NCI-H2081 (cell line): ENCODE data around the gene TMEM100.

Source experiments
- DNase-seq, 2 experiments: peaks; one replicate each; lab custom pipeline; 2025; lab: John Stamatoyannopoulos, UW

Gene TMEM100

GRCh38 chr17:55722742-55723487, at the start of gene TMEM100:
Gene TMEM100, minus strand, starts transcription at chr17:55722864. Its CDS starts 1,794 bp downstream, at chr17:55721070.
- no peak for DNase-seq

GRCh38 chr17:55772086-55772485, 49.4 kb upstream of the TMEM100 start:
- DNase-seq: no peak

GRCh38 chr17:55770196-55770870, 47.7 kb upstream of the TMEM100 start:
- peak; percentile 57 to 62 for DNase-seq

GRCh38 chr17:55769625-55770000, 46.9 kb upstream of the TMEM100 start:
- no peak for DNase-seq

- DNase-seq: no peak
Measured at GRCh38 chr17:55768936-55769624, 46.4 kb upstream of the TMEM100 start.

- DNase-seq: no peak
Measured at GRCh38 chr17:55765472-55765871, 42.8 kb upstream of the TMEM100 start.

GRCh38 chr17:55764610-55765009, 41.9 kb upstream of the TMEM100 start:
- DNase-seq: no peak

- no peak for DNase-seq
Measured at GRCh38 chr17:55763856-55764255, 41.2 kb upstream of the TMEM100 start.

- no peak for DNase-seq
Measured at GRCh38 chr17:55762086-55762858, 39.6 kb upstream of the TMEM100 start.

GRCh38 chr17:55760643-55761355, 38.1 kb upstream of the TMEM100 start:
- no peak for DNase-seq

- no peak for DNase-seq
Measured at GRCh38 chr17:55758171-55758570, 35.5 kb upstream of the TMEM100 start.

- no peak for DNase-seq
Measured at GRCh38 chr17:55757659-55758058, 35.0 kb upstream of the TMEM100 start.

GRCh38 chr17:55756689-55757088, 34.0 kb upstream of the TMEM100 start:
- no peak for DNase-seq

- no peak for DNase-seq
Measured at GRCh38 chr17:55751720-55752250, 29.1 kb upstream of the TMEM100 start.

GRCh38 chr17:55750750-55751657, 28.3 kb upstream of the TMEM100 start, which contains the start of gene PCTP:
Gene PCTP, plus strand, starts transcription at chr17:55751051. Its CDS starts 53 bp downstream, at chr17:55751104.
- DNase-seq: peak; percentile 72 to 79

GRCh38 chr17:55749985-55750384, 27.3 kb upstream of the TMEM100 start:
- no peak for DNase-seq

GRCh38 chr17:55748841-55749240, 26.2 kb upstream of the TMEM100 start:
- DNase-seq: no peak

- DNase-seq: no peak
Measured at GRCh38 chr17:55747209-55747608, 24.5 kb upstream of the TMEM100 start.

GRCh38 chr17:55746466-55746865, 23.8 kb upstream of the TMEM100 start:
- DNase-seq: no peak

GRCh38 chr17:55745258-55745657, 22.6 kb upstream of the TMEM100 start:
- no peak for DNase-seq
